Measurements from ENCODE around the gene RBM41.
"Not testable (repeated sequence)": the region's sequence is repeated elsewhere in the genome, so short reads cannot be mapped to it uniquely, and the experiment has no call there.

The RBM41 gene

GRCh38 chrX:107118322-107119147, at the start of gene RBM41:
Gene RBM41 (minus strand): TSS chrX:107118822. CDS start chrX:107118773, 49 bp downstream.
- peak; percentile 89 for DNase-seq

GRCh38 chrX:107168257-107168656, 49.6 kb upstream of the RBM41 start:
- DNase-seq, result no peak

- no peak for DNase-seq
Measured at GRCh38 chrX:107167163-107167921, 48.7 kb upstream of the RBM41 start.

- not testable (repeated sequence) for DNase-seq
Measured at GRCh38 chrX:107157618-107158017, 39.0 kb upstream of the RBM41 start.

GRCh38 chrX:107155621-107156430, 37.2 kb upstream of the RBM41 start:
- DNase-seq, result not testable (repeated sequence)

GRCh38 chrX:107154787-107155620, 36.4 kb upstream of the RBM41 start:
- DNase-seq, result no peak

GRCh38 chrX:107153005-107153404, 34.4 kb upstream of the RBM41 start:
- DNase-seq, result no peak

- DNase-seq, result no peak
Measured at GRCh38 chrX:107146670-107147069, 28.0 kb upstream of the RBM41 start.

GRCh38 chrX:107135965-107136307, 17.3 kb upstream of the RBM41 start:
- DNase-seq, result no peak

- DNase-seq, result no peak
Measured at GRCh38 chrX:107135049-107135964, 16.7 kb upstream of the RBM41 start.

- no peak for DNase-seq
Measured at GRCh38 chrX:107123750-107124149, 5.1 kb upstream of the RBM41 start.

- no peak for DNase-seq
Measured at GRCh38 chrX:107119283-107119682, 661 bp upstream of the RBM41 start.

- DNase-seq, result peak; percentile 32
Measured at GRCh38 chrX:107117993-107118321, 665 bp downstream of the RBM41 start.

GRCh38 chrX:107107459-107107858, 11.2 kb downstream of the RBM41 start:
- no peak for DNase-seq

GRCh38 chrX:107102980-107103379, 15.6 kb downstream of the RBM41 start:
- DNase-seq, result no peak

- DNase-seq, result no peak
Measured at GRCh38 chrX:107076158-107076557, 42.5 kb downstream of the RBM41 start.

GRCh38 chrX:107057731-107058130, 60.9 kb downstream of the RBM41 start:
- not testable (repeated sequence) for DNase-seq

- no peak for DNase-seq
Measured at GRCh38 chrX:107054978-107055377, 63.6 kb downstream of the RBM41 start.

GRCh38 chrX:107050195-107050709, 68.4 kb downstream of the RBM41 start:
- peak; percentile 0 for DNase-seq

- DNase-seq, result no peak
Measured at GRCh38 chrX:107047622-107048021, 71.0 kb downstream of the RBM41 start.

GRCh38 chrX:107029752-107030151, 88.9 kb downstream of the RBM41 start:
- no peak for DNase-seq
